Left ventricle myocardium inferior (tissue), 1 donor: ENCODE data around the gene TIMM21. TPM values are rescaled to one million over a fixed set of nuclear protein-coding genes. Genes with fewer than 3 reads are reported as not detected.

Experiments used
- DNase-seq: peaks from one replicate; pipeline ENCODE4 v3.0.0-alpha.2; 2020
- H3K27ac ChIP-seq: fragments of 200-600 bp; replicated peaks from 2 replicates; pipeline ENCODE4 v1.8.0; 2021
- H3K27me3 ChIP-seq: fragments of 200-600 bp; 2 replicates; pipeline ENCODE4 v1.8.0; 2021; ENCODE audit warnings: low read depth
- H3K36me3 ChIP-seq: fragments of 200-600 bp; 2 replicates; pipeline ENCODE4 v1.8.0; 2021
- H3K4me1 ChIP-seq: fragments of 200-600 bp; 2 replicates; pipeline ENCODE4 v1.8.0; 2021
- H3K4me3 ChIP-seq: fragments of 200-600 bp; 2 replicates; pipeline ENCODE4 v1.8.0; 2021; ENCODE audit warnings: mild to moderate bottlenecking, moderate library complexity
- H3K9me3 ChIP-seq: fragments of 200-600 bp; replicated peaks from 2 replicates; pipeline ENCODE4 v1.8.0; 2021
- CTCF ChIP-seq: fragments of 200-600 bp; IDR thresholded peaks from 2 replicates; pipeline ENCODE4 v1.8.0; 2021; ENCODE audit warnings: antibody characterized with exemption, mild to moderate bottlenecking, borderline replicate concordance
- intact Hi-C: fragments of 100-400 bp; cut with micrococcal nuclease; formaldehyde crosslinking; loops from one replicate; pipeline ENCODE4 v1.11.0; 2022
- total RNA-seq: library from RNA; stranded (reverse); fragmentation: NEBNext Ultra II Directional; extraction: Animal tissue kit (Norgen Biotek cat#: 25700); gene quantifications from one replicate; pipeline ENCODE4 v1.2.1, GENCODE V29; 2021
- donor health status: DM: no; HTN: yes; CAD: no; lungs with severe emphysema.

Gene TIMM21
- total RNA-seq, 1 donor from 2014 or later, result 172 TPM

DNA sequence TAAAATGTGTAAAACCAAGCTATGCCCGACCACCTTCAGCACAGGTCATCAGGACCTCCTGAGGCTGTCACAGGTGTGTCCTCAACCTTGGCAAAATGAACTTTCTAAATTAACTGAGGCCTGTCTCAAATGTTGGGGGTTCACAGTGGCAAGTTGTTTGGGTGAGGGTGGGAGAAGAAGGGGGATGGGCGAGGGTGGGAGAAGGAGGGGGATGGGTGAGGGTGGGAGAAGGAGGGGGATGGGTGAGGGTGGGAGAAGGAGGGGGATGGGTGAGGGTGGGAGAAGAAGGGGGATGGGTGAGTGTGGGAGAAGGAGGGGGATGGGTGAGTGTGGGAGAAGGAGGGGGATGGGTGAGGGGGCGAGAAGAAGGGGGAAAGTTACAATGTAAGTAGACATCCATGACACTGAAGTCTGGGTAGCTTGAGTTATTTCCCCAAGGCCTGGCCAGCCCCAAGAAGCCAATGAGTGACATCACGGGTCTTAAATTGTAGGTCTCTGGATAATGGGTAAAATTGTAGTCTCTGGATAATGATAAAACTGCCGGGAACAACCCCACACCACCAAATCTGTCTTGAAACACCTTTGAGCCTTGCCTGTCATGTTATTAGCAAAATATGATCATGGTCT lies 56.3 kb downstream of the TIMM21 start:
- intact Hi-C loops, result no loop called here
- no peaks in the 10 kb centered on the region for H3K36me3 ChIP-seq
- no peak for TF ChIP-seq CTCF

More for the DNA sequence above, 56.3 kb downstream of the TIMM21 start:
- no peaks in the 10 kb centered on the region for H3K4me1 ChIP-seq
- DNase-seq, result no peak
- H3K9me3 ChIP-seq, result no peaks in the 10 kb centered on the region
- H3K4me3 ChIP-seq, result no peak overlapping the region
- H3K27me3 ChIP-seq, result no peaks in the 10 kb centered on the region
- H3K27ac ChIP-seq, result no peak overlapping the region

Other genes with a start within 250 kb of the TIMM21 start
- not detected for gene FBXO15, start 689 bp upstream of the TIMM21 start, total RNA-seq
- 105 TPM for gene CYB5A, start 143.4 kb downstream of the TIMM21 start, total RNA-seq
- gene C18orf63, start 167.3 kb downstream of the TIMM21 start, total RNA-seq, result not detected